ENCODE results near the gene PDE4A.
"Not testable (repeated sequence)": the region's sequence is repeated elsewhere in the genome, so short reads cannot be mapped to it uniquely, and the experiment has no call there.

PDE4A gene

GRCh38 chr19:10404888-10405820, 15.2 kb upstream of the PDE4A start:
- no peak for DNase-seq

- DNase-seq = no peak
Observed at GRCh38 chr19:10406191-10406590, 14.1 kb upstream of the PDE4A start.

GRCh38 chr19:10407096-10407495, 13.2 kb upstream of the PDE4A start:
- no peak for DNase-seq

DNA sequence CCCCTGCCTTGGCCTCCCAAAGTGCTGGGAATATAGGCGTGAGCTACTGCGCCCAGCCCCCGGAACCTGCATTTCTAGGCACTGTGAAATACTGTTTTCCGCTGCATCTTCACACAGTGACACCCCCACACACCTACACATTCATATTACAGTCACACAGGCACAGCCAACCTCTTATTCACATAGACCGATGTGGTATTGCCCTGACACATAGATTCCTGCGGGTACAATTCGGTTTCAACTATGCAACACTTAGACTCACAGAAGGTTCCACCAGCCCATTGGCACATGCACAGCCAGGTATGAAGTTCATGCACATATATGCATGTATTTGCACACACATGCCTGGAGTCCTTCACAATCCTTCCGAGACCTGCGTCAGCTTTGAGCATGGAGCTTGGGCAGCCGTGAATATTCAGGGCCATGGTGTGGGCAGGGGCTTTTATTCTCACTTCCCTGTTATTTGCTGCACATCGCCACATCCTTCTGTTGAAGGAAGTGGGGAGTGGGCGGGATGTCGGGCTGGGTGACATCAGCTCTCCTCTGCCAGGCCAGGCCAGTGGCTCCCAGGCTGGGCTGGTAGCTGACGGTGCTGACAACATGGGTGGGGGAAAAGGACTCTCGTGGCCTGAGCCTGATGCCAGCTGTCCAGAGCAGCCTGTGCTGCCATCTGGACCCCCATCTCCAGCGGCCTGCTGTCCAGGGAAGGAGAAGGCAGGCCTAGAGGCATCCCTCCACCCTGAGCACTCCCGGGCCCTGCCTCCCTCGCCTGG, 11.6 kb upstream of the PDE4A start:
- DNase-seq = no peak

DNA sequence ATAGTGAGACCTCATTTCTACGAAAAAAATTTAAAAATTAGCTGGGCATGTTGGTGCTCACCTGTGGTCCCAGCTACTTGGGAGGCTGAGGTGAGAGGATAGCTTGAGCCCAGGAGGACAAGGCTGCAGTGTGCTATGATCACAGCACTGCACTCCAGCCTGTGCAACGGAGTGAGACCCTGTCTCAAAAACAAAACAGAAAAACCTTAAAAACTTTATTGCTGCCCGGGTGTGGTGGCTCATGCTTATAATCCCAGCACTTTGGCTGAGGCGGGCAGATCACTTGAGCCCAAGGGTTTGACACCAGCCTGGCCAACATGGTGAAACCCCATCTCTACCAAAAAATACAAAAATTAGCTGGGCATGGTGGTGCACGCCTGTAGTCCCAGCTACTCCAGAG, 9.1 kb upstream of the PDE4A start:
- DNase-seq = not testable (repeated sequence)

- DNase-seq = no peak
Observed at GRCh38 chr19:10412257-10412977, 7.9 kb upstream of the PDE4A start.

- no peak for DNase-seq
Observed at GRCh38 chr19:10416083-10416379, 4.3 kb upstream of the PDE4A start.

DNA sequence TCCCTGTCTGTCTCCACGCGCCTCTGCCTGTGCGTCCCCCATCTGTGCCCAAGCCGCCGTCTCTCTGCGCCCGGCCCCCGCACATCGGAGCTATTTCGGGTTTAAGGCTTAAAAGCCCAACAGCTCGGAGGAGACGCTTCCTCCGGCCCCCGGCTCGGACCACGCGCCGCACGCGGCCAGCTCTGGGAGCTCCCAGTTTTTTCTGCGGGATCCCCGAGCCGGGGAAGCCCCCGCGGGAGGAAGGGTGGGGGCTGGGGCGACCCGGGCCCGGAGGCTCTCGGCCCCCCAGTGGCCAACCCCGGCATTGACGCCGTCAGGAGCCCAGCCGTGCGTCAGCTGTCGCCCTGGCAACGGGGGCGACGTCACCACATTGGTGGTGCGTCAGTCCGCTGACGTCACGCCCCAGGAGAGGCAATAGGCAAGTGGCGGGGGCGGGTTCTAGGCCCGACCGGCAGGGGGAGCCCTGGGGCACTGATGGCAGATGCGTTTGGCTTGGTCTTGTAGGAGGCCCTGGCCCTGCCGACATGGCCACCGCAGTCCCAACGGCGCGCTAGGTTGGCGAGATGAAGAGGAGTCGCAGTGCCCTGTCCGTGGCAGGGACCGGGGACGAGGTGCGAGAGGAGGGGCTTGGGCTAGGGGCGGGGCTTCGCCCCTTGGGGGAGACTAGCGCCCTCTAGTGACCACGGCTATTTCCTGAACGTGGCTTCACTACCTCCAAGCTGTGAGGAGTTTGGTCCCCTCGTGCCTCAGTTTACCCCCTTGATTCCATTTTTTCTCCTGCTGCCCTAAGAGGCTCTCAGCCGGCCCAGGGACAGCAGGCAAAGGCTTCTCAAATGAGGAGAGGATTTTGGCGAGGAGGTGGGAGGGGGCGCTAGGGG, 3.7 kb upstream of the PDE4A start:
- no peak for DNase-seq

GRCh38 chr19:10417541-10418234, 2.6 kb upstream of the PDE4A start:
- no peak for DNase-seq

- no peak for DNase-seq
Observed at GRCh38 chr19:10418235-10418484, 2.2 kb upstream of the PDE4A start.

- no peak for DNase-seq
Observed at GRCh38 chr19:10418485-10419199, 1.7 kb upstream of the PDE4A start.

GRCh38 chr19:10419200-10419645, 1.1 kb upstream of the PDE4A start:
- DNase-seq = no peak

DNA sequence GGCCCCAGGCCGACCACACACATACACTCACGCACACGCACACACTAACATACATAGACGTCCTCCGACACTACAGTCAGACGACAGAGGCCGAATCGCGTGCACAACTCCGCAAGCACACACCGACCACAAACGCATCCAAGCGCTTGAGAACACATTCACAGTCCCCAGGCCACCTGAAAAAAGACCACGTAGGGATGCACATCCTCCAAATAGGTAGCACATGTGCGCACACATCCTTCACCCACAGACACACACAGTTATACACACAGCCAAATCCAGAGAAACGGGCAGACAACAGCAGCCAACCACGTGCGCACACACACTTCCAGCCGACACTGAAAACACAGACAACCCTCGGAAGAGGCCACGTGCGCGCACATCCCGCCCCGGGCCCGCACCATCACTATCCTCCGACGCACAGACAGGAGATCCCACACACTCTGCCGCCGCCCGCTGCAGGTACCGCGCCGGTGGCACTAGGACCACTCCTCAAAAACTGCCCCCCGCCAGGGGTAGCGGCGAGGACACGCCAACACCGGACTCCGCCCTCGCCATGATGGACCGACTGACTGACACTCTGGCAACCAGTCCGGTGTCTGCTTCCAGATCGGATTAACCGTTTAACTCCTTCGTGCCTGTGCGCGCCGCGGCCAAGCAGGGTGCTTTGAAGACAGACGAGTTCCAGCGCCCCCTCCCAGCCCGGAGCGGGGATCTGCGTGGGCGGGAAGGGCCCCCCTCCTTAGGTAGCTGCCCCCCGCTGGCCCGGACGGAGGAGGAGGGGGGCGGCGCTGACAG, 493 bp upstream of the PDE4A start:
- no peak for DNase-seq

DNA sequence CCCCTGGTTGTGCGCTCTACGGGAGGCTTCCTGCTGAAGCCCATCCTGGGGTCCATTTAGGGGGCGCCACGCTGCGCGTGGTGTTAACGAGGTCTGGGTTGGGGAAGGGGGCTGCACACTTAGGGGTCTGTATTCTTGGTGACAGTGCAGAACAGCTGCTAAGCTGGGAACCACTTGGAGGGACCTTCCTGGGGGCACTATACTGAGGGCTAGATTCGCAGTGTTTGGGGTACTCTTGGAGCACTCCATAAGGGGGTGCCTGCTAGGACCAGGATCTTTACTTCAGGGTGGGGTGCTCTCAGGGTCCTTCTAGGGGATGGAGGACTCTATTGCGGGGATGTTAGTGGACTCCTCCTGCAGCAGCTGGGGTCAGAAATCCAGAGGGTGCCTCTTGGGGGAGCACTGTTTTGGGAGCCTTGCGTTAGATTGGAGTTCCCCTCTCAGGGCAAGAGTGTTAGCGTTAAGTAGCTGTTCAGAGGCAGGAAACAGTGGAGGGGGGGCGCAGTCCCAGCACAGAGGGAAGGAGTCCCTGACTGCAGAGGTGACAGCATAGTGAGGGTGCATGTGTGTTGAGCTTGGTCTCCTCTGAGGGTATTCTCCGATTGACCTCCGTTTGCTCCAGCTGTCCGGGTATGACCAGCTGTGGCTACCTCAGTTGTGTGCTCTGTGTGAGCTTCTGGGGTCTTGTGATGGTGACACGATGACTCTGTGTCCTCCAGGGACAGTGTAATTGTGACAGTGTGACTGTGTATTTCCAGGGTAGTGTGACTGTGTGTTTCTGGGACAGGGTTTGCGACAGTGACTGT, 1.1 kb downstream of the PDE4A start:
- DNase-seq = no peak

DNA sequence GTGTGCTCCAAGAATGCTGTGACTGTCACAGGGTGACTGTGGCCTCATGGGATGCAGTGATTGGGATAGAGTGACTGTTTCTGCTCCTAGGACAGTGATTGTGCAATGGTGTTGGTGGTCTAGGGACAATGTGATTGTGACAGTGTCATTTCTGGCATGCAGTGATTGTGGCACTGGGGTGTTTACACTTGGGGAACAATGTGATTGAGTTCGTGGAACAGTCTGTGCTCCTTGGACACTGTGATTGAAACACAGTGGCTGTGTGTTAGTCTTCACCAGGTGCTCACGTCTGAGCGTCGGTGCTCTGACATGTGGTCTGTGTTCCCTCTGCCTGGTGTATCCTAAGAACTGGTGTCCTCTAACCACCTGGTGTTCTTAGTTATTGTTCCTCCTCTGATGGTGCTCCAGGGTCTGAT, 1.7 kb downstream of the PDE4A start:
- DNase-seq = no peak

DNA sequence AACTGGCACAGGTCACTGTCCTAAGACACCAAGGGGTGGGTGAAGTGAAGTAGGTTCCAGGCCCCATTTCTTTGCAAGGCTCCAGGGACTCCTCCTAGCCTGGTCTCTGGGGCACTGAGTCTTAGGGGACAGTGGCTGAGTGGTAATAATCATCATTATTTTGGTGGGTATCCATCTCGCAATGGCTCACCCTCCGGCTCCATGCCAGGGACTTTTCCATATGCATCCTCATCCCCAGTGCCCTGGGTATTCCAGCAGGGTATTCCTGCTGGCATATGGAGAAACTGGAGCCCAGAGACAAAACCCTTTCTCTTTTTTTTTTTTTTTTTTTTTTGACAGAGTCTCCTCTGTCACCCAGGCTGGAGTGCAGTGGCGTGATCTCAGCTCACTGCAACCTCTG, 2.5 kb downstream of the PDE4A start:
- DNase-seq = no peak

GRCh38 chr19:10424011-10424637, 3.8 kb downstream of the PDE4A start:
- no peak for DNase-seq

GRCh38 chr19:10427169-10427568, 6.8 kb downstream of the PDE4A start:
- DNase-seq = no peak

- DNase-seq = no peak
Observed at GRCh38 chr19:10428996-10429381, 8.7 kb downstream of the PDE4A start.

All from SIG-M5 (cell line).